Esophagus muscularis mucosa (tissue), 4 donors: ENCODE results near the gene ADCY1. TPM values are rescaled to one million over a fixed set of nuclear protein-coding genes. Genes with fewer than 3 reads are reported as not detected.
"Not testable (repeated sequence)": the region's sequence is repeated elsewhere in the genome, so short reads cannot be mapped to it uniquely, and the experiment has no call there.

Experiments
- DNase-seq: peaks from one replicate; pipeline ENCODE4 v3.0.0-alpha.2; 2017; ENCODE audit errors: extremely low spot score
- H3K27ac ChIP-seq, 4 donors: fragments of 200-600 bp; sonication (generic); replicated peaks in 1 of 4; 1 replicate in 3 of 4; 2 replicates in 1 of 4; pipeline ENCODE4 v1.5.1; 2016 to 2019; ENCODE audit warnings: mild to moderate bottlenecking in 1 of 4
- H3K27me3 ChIP-seq, 4 donors: fragments of 200-600 bp; sonication (generic); one replicate each; pipeline versions ENCODE4 v1.5.1 to v1.6.0; 2016 to 2019
- H3K36me3 ChIP-seq, 4 donors: fragments of 200-600 bp; sonication (generic); one replicate each; pipeline ENCODE4 v1.5.1; 2016 to 2019
- H3K4me1 ChIP-seq, 4 donors: fragments of 200-600 bp; sonication (generic); one replicate each; pipeline ENCODE4 v1.5.1; 2016 to 2019
- H3K4me3 ChIP-seq, 4 donors: fragments of 200-600 bp; sonication (generic); 1 replicate in 2 of 4; 2 replicates in 2 of 4; pipeline ENCODE4 v1.5.1; 2016 to 2019; ENCODE audit warnings: mild to moderate bottlenecking in 4 of 4, moderate library complexity in 1 of 4
- H3K9me3 ChIP-seq, 4 donors: fragments of 200-600 bp; sonication (generic); 1 replicate in 3 of 4; 2 replicates in 1 of 4; pipeline ENCODE4 v1.5.1; 2016 to 2019
- CTCF ChIP-seq, 3 experiments: fragments of 200-600 bp in 2 of 3; fragments of 450-650 bp in 1 of 3; sonication (generic) in 2 of 3; IDR thresholded peaks; one replicate each; pipeline ENCODE4 v1.5.1; 2017 to 2019; ENCODE audit warnings: antibody characterized with exemption in 3 of 3, mild to moderate bottlenecking in 2 of 3, moderate library complexity in 1 of 3
- WGBS: methylation state at CpG from one replicate; pipeline ENCODE4 v1.1.5; 2018; 5-methylcytosine and 5-hydroxymethylcytosine counted together
- intact Hi-C: fragments of 100-400 bp; cut with DNase I; formaldehyde crosslinking; loops from one replicate; pipeline ENCODE4 v1.15.1; 2023
- total RNA-seq, 4 donors: library from RNA; depleted of rRNA; stranded (reverse); fragments of >200 nt; gene quantifications; one replicate each; pipeline versions ENCODE4 v1.1.0 to v1.2.1, GENCODE V29; 2016

The ADCY1 gene
- total RNA-seq, 4 donors from 2014 or later = 0.42 to 2.1 (median 1.2) TPM

GRCh38 chr7:45748976-45749375 lies 174.8 kb downstream of the ADCY1 start:
- H3K4me3 ChIP-seq, H3K9me3 ChIP-seq, H3K4me1 ChIP-seq, H3K27ac ChIP-seq, DNase-seq, intact Hi-C loops, H3K27me3 ChIP-seq: not testable (repeated sequence)
- H3K36me3 ChIP-seq = peaks cover 0 to 77% (median 33%) of the 10 kb centered on the region in 4 donors

DNA sequence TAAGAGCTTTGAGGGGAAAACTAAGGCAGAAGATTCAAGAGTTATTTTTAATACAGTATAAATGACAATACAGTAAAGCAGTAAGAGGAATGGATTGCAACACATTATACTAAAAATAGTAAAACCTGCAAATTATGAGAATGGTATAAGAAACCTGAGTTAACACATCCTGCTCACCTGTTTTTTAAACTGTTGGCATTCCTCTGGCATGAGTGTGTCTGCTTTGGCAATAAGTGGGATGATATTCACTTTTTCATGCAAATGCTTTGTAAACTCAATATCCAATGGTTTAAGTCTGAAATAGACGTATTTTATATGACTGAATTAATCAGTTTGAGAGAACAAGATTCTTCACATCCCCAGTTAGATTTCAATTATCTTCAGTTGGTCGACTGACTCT lies 177.2 kb downstream of the ADCY1 start:
- H3K9me3 ChIP-seq, DNase-seq, intact Hi-C loops: not testable (repeated sequence)

GRCh38 chr7:45756333-45756732 lies 182.2 kb downstream of the ADCY1 start:
- H3K4me3 ChIP-seq, H3K9me3 ChIP-seq, H3K27ac ChIP-seq, H3K27me3 ChIP-seq, DNase-seq, intact Hi-C loops, H3K4me1 ChIP-seq: not testable (repeated sequence)
- peaks cover 0 to 51% (median 8%) of the 10 kb centered on the region in 4 donors for H3K36me3 ChIP-seq
- WGBS = 93% methylated on average over 4 of the region's 4 CpGs

More for the DNA sequence above, 177.2 kb downstream of the ADCY1 start:
- peaks cover 0 to 77% (median 25%) of the 10 kb centered on the region in 4 donors for H3K36me3 ChIP-seq
- 90% methylated on average over 2 of the region's 2 CpGs for WGBS
- H3K4me3 ChIP-seq, H3K4me1 ChIP-seq, H3K27me3 ChIP-seq, H3K27ac ChIP-seq: not testable (repeated sequence)

DNA sequence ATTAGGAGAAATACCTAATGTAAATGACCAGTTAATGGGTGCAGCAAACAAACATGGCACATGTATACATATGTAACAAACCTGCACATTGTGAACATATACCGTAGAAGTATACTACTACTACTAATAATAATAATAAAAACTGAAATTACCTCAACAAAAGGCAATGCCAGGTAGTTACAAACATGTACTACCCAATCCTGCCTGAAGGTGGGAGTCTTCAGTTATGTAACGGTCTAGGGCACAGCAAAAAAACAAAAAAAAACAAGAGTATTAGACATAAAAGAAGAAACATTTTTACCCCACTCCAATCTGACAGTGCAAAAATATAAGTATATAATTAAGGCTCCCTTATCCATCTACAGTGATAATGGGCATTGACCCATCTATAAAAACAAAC lies 182.6 kb downstream of the ADCY1 start:
- H3K27me3 ChIP-seq, H3K4me1 ChIP-seq, H3K27ac ChIP-seq, intact Hi-C loops, DNase-seq, H3K4me3 ChIP-seq, H3K9me3 ChIP-seq: not testable (repeated sequence)
- WGBS = 100% methylated on average over 1 of the region's 2 CpGs
- H3K36me3 ChIP-seq = peaks cover 0 to 47% (median 5%) of the 10 kb centered on the region in 4 donors
- TF ChIP-seq CTCF (IDR thresholded peaks at IDR 0.05) = peak in 1 of 3 experiments; percentile 20

GRCh38 chr7:45759464-45759863 lies 185.3 kb downstream of the ADCY1 start:
- H3K27ac ChIP-seq, H3K9me3 ChIP-seq, H3K4me3 ChIP-seq, H3K4me1 ChIP-seq, H3K27me3 ChIP-seq, DNase-seq, intact Hi-C loops: not testable (repeated sequence)
- 60% methylated on average over 1 of the region's 1 CpG for WGBS
- peaks cover 0 to 24% (median 5%) of the 10 kb centered on the region in 4 donors for H3K36me3 ChIP-seq

DNA sequence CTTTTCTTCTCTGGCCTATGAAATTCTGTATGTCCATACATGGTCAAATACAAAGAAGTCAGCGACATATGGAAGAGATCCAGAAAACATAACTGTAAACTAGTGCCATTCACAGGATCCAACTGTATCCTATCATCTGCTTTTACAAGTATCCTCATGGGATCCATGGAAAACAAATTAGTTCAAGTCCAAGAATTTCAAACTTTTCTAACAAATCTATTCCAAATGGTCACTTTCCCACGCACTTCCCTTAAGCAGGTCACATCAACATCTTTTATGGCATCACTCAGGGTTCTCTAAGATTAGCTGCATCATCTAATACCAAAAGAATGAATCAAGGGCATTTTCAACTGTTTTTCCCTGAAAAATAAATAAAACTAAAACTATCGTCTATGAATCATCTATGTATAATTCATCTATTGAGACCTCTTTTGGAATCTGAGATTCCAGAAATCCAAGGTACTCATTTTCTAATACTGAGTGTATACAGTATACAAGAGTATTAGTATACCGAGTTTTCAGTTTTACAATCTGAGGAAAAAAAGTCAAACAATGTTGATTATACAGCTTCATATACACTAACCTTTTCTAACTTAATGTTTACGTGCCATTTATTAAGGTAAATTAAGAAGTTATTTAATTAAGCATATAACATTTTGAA lies 187.5 kb downstream of the ADCY1 start:
- WGBS = 68% methylated on average over 5 of the region's 5 CpGs
- DNase-seq, H3K4me3 ChIP-seq, H3K4me1 ChIP-seq, H3K27me3 ChIP-seq, intact Hi-C loops, H3K36me3 ChIP-seq, H3K9me3 ChIP-seq: not testable (repeated sequence)
- H3K27ac ChIP-seq = peak overlapping the region; percentile 10 to 51 (median 26)

- H3K4me3 ChIP-seq, intact Hi-C loops, H3K36me3 ChIP-seq, DNase-seq, H3K27me3 ChIP-seq, H3K9me3 ChIP-seq, H3K4me1 ChIP-seq: not testable (repeated sequence)
- peak overlapping the region; percentile 10 to 51 (median 26) for H3K27ac ChIP-seq
- WGBS = 58% methylated on average over 3 of the region's 3 CpGs
Observed at GRCh38 chr7:45762225-45762994, 188.2 kb downstream of the ADCY1 start.
